ENCODE measurements around the gene CD44.

DNA sequence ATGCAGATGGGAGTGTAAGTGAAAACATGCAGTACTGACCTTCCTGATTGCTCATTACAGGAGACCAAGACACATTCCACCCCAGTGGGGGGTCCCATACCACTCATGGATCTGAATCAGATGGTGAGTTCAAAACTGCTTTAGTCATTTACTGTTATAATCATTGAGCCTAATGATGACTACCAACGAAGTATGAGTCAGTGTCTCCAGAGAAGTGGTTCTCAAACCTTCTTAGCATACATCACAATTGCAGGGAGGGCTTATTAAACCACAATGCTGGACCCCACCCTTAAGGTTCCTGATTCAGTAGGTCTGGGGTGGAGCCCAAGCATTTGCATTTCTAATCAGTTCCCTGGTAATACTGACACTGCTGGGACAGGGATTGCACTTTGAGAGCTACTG is 75.8 kb downstream of the CD44 start:
- TF ChIP-seq, protein P1, sequence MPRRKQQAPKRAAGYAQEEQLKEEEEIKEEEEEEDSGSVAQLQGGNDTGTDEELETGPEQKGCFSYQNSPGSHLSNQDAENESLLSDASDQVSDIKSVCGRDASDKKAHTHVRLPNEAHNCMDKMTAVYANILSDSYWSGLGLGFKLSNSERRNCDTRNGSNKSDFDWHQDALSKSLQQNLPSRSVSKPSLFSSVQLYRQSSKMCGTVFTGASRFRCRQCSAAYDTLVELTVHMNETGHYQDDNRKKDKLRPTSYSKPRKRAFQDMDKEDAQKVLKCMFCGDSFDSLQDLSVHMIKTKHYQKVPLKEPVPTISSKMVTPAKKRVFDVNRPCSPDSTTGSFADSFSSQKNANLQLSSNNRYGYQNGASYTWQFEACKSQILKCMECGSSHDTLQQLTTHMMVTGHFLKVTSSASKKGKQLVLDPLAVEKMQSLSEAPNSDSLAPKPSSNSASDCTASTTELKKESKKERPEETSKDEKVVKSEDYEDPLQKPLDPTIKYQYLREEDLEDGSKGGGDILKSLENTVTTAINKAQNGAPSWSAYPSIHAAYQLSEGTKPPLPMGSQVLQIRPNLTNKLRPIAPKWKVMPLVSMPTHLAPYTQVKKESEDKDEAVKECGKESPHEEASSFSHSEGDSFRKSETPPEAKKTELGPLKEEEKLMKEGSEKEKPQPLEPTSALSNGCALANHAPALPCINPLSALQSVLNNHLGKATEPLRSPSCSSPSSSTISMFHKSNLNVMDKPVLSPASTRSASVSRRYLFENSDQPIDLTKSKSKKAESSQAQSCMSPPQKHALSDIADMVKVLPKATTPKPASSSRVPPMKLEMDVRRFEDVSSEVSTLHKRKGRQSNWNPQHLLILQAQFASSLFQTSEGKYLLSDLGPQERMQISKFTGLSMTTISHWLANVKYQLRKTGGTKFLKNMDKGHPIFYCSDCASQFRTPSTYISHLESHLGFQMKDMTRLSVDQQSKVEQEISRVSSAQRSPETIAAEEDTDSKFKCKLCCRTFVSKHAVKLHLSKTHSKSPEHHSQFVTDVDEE (CRISPR knock-in tag; IDR thresholded peaks at IDR 0.05), result no peak
- no peak for TF ChIP-seq OSR1 (CRISPR knock-in tag; IDR thresholded peaks at IDR 0.05)
- no peak for TF ChIP-seq TCF4 (CRISPR knock-in tag; IDR thresholded peaks at IDR 0.05; ENCODE audit: borderline replicate concordance)
- no peak for TF ChIP-seq RARB (CRISPR knock-in tag; IDR thresholded peaks at IDR 0.05)
- TF ChIP-seq, protein P2, sequence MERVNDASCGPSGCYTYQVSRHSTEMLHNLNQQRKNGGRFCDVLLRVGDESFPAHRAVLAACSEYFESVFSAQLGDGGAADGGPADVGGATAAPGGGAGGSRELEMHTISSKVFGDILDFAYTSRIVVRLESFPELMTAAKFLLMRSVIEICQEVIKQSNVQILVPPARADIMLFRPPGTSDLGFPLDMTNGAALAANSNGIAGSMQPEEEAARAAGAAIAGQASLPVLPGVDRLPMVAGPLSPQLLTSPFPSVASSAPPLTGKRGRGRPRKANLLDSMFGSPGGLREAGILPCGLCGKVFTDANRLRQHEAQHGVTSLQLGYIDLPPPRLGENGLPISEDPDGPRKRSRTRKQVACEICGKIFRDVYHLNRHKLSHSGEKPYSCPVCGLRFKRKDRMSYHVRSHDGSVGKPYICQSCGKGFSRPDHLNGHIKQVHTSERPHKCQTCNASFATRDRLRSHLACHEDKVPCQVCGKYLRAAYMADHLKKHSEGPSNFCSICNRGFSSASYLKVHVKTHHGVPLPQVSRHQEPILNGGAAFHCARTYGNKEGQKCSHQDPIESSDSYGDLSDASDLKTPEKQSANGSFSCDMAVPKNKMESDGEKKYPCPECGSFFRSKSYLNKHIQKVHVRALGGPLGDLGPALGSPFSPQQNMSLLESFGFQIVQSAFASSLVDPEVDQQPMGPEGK (CRISPR knock-in tag; IDR thresholded peaks at IDR 0.05; ENCODE audit: borderline replicate concordance), result peak; percentile 95; the same call in 1 of the 2 replicates
- TF ChIP-seq TOX (CRISPR knock-in tag; IDR thresholded peaks at IDR 0.05; ENCODE audit: borderline replicate concordance), result no peak
- no peak for TF ChIP-seq CSDC2 (CRISPR knock-in tag; IDR thresholded peaks at IDR 0.05)
- no peak for TF ChIP-seq ZNF565 (CRISPR knock-in tag; conservative IDR thresholded peaks at IDR 0.05; ENCODE audit: low read depth)
- no peak for TF ChIP-seq ZFP30 (CRISPR knock-in tag; IDR thresholded peaks at IDR 0.05)
- no peak for TF ChIP-seq PPARA (CRISPR knock-in tag; IDR thresholded peaks at IDR 0.05; ENCODE audit: borderline replicate concordance)
- no peak for TF ChIP-seq ZFP3 (CRISPR knock-in tag; IDR thresholded peaks at IDR 0.05)
- TF ChIP-seq BACH2 (CRISPR knock-in tag; IDR thresholded peaks at IDR 0.05; ENCODE audit: borderline replicate concordance), result no peak
- TF ChIP-seq, protein P3, sequence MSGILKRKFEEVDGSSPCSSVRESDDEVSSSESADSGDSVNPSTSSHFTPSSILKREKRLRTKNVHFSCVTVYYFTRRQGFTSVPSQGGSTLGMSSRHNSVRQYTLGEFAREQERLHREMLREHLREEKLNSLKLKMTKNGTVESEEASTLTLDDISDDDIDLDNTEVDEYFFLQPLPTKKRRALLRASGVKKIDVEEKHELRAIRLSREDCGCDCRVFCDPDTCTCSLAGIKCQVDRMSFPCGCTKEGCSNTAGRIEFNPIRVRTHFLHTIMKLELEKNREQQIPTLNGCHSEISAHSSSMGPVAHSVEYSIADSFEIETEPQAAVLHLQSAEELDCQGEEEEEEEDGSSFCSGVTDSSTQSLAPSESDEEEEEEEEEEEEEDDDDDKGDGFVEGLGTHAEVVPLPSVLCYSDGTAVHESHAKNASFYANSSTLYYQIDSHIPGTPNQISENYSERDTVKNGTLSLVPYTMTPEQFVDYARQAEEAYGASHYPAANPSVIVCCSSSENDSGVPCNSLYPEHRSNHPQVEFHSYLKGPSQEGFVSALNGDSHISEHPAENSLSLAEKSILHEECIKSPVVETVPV (CRISPR knock-in tag; IDR thresholded peaks at IDR 0.05), result no peak
